Smooth muscle cell (in vitro differentiated cells): Measurements from ENCODE around the gene PSMD7. TPM values are rescaled to one million over a fixed set of nuclear protein-coding genes. Genes with fewer than 3 reads are reported as not detected.

ENCODE experiments used
- DNase-seq: peaks from one replicate; lab custom pipeline; 2025; ENCODE audit not compliant: unreplicated experiment; lab: John Stamatoyannopoulos, UW
- H2AFZ ChIP-seq: fragments of 200-600 bp; sonication (generic); 2 replicates; pipeline ENCODE4 v1.6.0; 2016; ENCODE audit warnings: antibody characterized with exemption, low read depth, mild to moderate bottlenecking
- H3F3A ChIP-seq: fragments of 200-600 bp; sonication (generic); 2 replicates; pipeline ENCODE4 v1.6.0; 2017; ENCODE audit warnings: antibody characterized with exemption, low read depth
- H3K27ac ChIP-seq: fragments of 200-600 bp; sonication (generic); 2 replicates; pipeline ENCODE4 v1.5.1; 2016; ENCODE audit warnings: low read depth, mild to moderate bottlenecking
- H3K27me3 ChIP-seq: fragments of 200-600 bp; sonication (generic); 2 replicates; pipeline ENCODE4 v1.6.1; 2016; ENCODE audit warnings: low read depth, mild to moderate bottlenecking
- H3K36me3 ChIP-seq: fragments of 200-600 bp; sonication (generic); 2 replicates; pipeline ENCODE4 v1.5.1; 2016; ENCODE audit warnings: low read depth
- H3K4me1 ChIP-seq: fragments of 200-600 bp; sonication (generic); 2 replicates; pipeline ENCODE4 v1.5.1; 2016; ENCODE audit warnings: low read depth
- H3K4me2 ChIP-seq: fragments of 200-600 bp; sonication (generic); 2 replicates; pipeline ENCODE4 v1.6.0; 2016; ENCODE audit warnings: mild to moderate bottlenecking
- H3K4me3 ChIP-seq: fragments of 200-600 bp; sonication (generic); 2 replicates; pipeline ENCODE4 v1.5.1; 2016; ENCODE audit warnings: mild to moderate bottlenecking
- H3K79me2 ChIP-seq: fragments of 200-600 bp; sonication (generic); 2 replicates; pipeline ENCODE4 v1.6.0; 2016; ENCODE audit warnings: low read depth, mild to moderate bottlenecking
- H3K9ac ChIP-seq: fragments of 200-600 bp; sonication (generic); 2 replicates; pipeline ENCODE4 v1.6.0; 2016; ENCODE audit warnings: low read depth
- H3K9me3 ChIP-seq: fragments of 200-600 bp; sonication (generic); replicated peaks from 2 replicates; pipeline ENCODE4 v1.5.1; 2016; ENCODE audit warnings: low read depth
- H4K20me1 ChIP-seq: fragments of 200-600 bp; sonication (generic); 2 replicates; pipeline ENCODE4 v1.6.0; 2016; ENCODE audit warnings: low read depth
- CTCF ChIP-seq: fragments of 200-600 bp; sonication (generic); IDR thresholded peaks from 2 replicates; pipeline ENCODE4 v1.5.1; 2017; ENCODE audit warnings: borderline replicate concordance, mild to moderate bottlenecking, antibody characterized with exemption; ENCODE audit not compliant: insufficient read depth, poor library complexity, severe bottlenecking
- WGBS: methylation state at CpG from one replicate; pipeline ENCODE4 v1.1.7; 2016; ENCODE audit warnings: low lambda C conversion rate; 5-methylcytosine and 5-hydroxymethylcytosine counted together
- polyA plus RNA-seq: library from polyadenylated mRNA; unstranded; fragments of >200 nt; fragmentation: Nextera tagmentation; extraction: Ambion mirVana; gene quantifications from 2 replicates; pipeline ENCODE4 v1.2.1, GENCODE V29; 2016
- total RNA-seq: library from RNA; depleted of rRNA; stranded (reverse); fragments of >200 nt; gene quantifications from 2 replicates; pipeline ENCODE4 v1.2.3, GENCODE V29; 2014

Gene PSMD7
- total and polyA plus RNA-seq, 2 experiments from 2014 or later, result 79.9 to 137 TPM

- H3K9me3 ChIP-seq, result no peaks in the 10 kb centered on the region
- no peak for TF ChIP-seq CTCF
- no peak overlapping the region for H3K27ac ChIP-seq
- H3K79me2 ChIP-seq, result no peaks in the 10 kb centered on the region
- H3K27me3 ChIP-seq, result peaks cover 7% of the 10 kb centered on the region
- H3K4me1 ChIP-seq, result peaks cover 16% of the 10 kb centered on the region
- no peak overlapping the region for H3K9ac ChIP-seq
- no peak overlapping the region for H2AFZ ChIP-seq
- no peak overlapping the region for H3K4me3 ChIP-seq
- no peaks in the 10 kb centered on the region for H3F3A ChIP-seq
- no peaks in the 10 kb centered on the region for H4K20me1 ChIP-seq
- H3K4me2 ChIP-seq, result no peak overlapping the region
- no peak for DNase-seq
- H3K36me3 ChIP-seq, result no peaks in the 10 kb centered on the region
- 92% methylated on average over 2 of the region's 2 CpGs for WGBS
Observed at GRCh38 chr16:74277974-74278373, 18.6 kb upstream of the PSMD7 start.

- Histone ChIP-seq H3F3A (no peaks in the 10 kb centered on the region), H3K9ac (no peak overlapping the region), H3K27ac (no peak overlapping the region), H3K4me3 (no peak overlapping the region), H3K4me2 (no peak overlapping the region), H3K4me1 (peaks cover 16% of the 10 kb centered on the region), H3K9me3 (no peaks in the 10 kb centered on the region), H3K79me2 (no peaks in the 10 kb centered on the region), H4K20me1 (no peaks in the 10 kb centered on the region), H3K27me3 (peaks cover 7% of the 10 kb centered on the region), H2AFZ (no peak overlapping the region), H3K36me3 (no peaks in the 10 kb centered on the region)
- TF ChIP-seq CTCF, result no peak
- 86% methylated on average over 3 of the region's 3 CpGs for WGBS
- DNase-seq, result no peak
Observed at GRCh38 chr16:74279266-74279665, 17.3 kb upstream of the PSMD7 start.

- peaks cover 16% of the 10 kb centered on the region for H3K4me1 ChIP-seq
- no peak overlapping the region for H3K4me2 ChIP-seq
- no peaks in the 10 kb centered on the region for H3F3A ChIP-seq
- H4K20me1 ChIP-seq, result no peaks in the 10 kb centered on the region
- H3K9me3 ChIP-seq, result no peaks in the 10 kb centered on the region
- peaks cover 7% of the 10 kb centered on the region for H3K27me3 ChIP-seq
- WGBS, result 72% methylated on average over 6 of the region's 6 CpGs
- H3K27ac ChIP-seq, result no peak overlapping the region
- no peaks in the 10 kb centered on the region for H3K79me2 ChIP-seq
- no peak for DNase-seq
- no peak overlapping the region for H2AFZ ChIP-seq
- no peak overlapping the region for H3K9ac ChIP-seq
- H3K36me3 ChIP-seq, result no peaks in the 10 kb centered on the region
- H3K4me3 ChIP-seq, result no peak overlapping the region
- TF ChIP-seq CTCF, result no peak
Observed at GRCh38 chr16:74279805-74280204, 16.8 kb upstream of the PSMD7 start.

GRCh38 chr16:74280448-74280847, 16.2 kb upstream of the PSMD7 start:
- Histone ChIP-seq H3K4me1 (peaks cover 13% of the 10 kb centered on the region), H3K79me2 (no peaks in the 10 kb centered on the region), H3K4me2 (no peak overlapping the region), H3K9ac (no peak overlapping the region), H3F3A (no peaks in the 10 kb centered on the region), H3K27me3 (peaks cover 7% of the 10 kb centered on the region), H3K9me3 (no peaks in the 10 kb centered on the region), H2AFZ (no peak overlapping the region), H3K27ac (no peak overlapping the region), H4K20me1 (no peaks in the 10 kb centered on the region), H3K4me3 (no peak overlapping the region), H3K36me3 (no peaks in the 10 kb centered on the region)
- 67% methylated on average over 5 of the region's 5 CpGs for WGBS
- no peak for DNase-seq
- TF ChIP-seq CTCF, result no peak
